Measurements from ENCODE around the gene MLXIP.

The MLXIP gene

GRCh38 chr12:122080149-122081082 is 1.9 kb downstream of the MLXIP start:
- no peak for DNase-seq

- no peak for DNase-seq
These were observed 2.6 kb downstream of the MLXIP start for GRCh38 chr12:122081083-122081696.

GRCh38 chr12:122081697-122082221 is 3.2 kb downstream of the MLXIP start:
- DNase-seq, result no peak

GRCh38 chr12:122082621-122083356 is 4.2 kb downstream of the MLXIP start:
- no peak for DNase-seq

GRCh38 chr12:122084857-122085405 is 6.4 kb downstream of the MLXIP start:
- DNase-seq, result no peak

- DNase-seq, result no peak
These were observed 7.0 kb downstream of the MLXIP start for GRCh38 chr12:122085591-122085990.

- DNase-seq, result no peak
These were observed 7.6 kb downstream of the MLXIP start for GRCh38 chr12:122086116-122086515.

GRCh38 chr12:122086641-122087285 is 8.2 kb downstream of the MLXIP start:
- DNase-seq, result no peak

GRCh38 chr12:122087431-122088178 is 9.0 kb downstream of the MLXIP start:
- DNase-seq, result no peak

GRCh38 chr12:122088179-122088810 is 9.7 kb downstream of the MLXIP start:
- DNase-seq, result no peak

GRCh38 chr12:122089077-122089476 is 10.5 kb downstream of the MLXIP start:
- DNase-seq, result no peak

- no peak for DNase-seq
These were observed 12.4 kb downstream of the MLXIP start for GRCh38 chr12:122090759-122091515.

GRCh38 chr12:122093098-122093883 is 14.7 kb downstream of the MLXIP start:
- DNase-seq, result no peak

- no peak for DNase-seq
These were observed 15.7 kb downstream of the MLXIP start for GRCh38 chr12:122094137-122094734.

GRCh38 chr12:122094735-122095631 is 16.4 kb downstream of the MLXIP start:
- DNase-seq, result no peak

GRCh38 chr12:122096014-122096413 is 17.5 kb downstream of the MLXIP start:
- DNase-seq, result no peak

GRCh38 chr12:122096591-122097149 is 18.1 kb downstream of the MLXIP start:
- DNase-seq, result no peak

- no peak for DNase-seq
These were observed 19.0 kb downstream of the MLXIP start for GRCh38 chr12:122097584-122097926.
